HCT116 (cell line): ENCODE results near the gene ARHGEF10L.

ENCODE experiments used
- CTCF ChIP-seq, 3 experiments: fragments of 200-600 bp in 1 of 3; sonication (generic) in 1 of 3; IDR thresholded peaks in 2 of 3; conservative IDR thresholded peaks in 1 of 3; 2 replicates each; pipeline ENCODE4 v1.5.1; 2012 to 2017; ENCODE audit warnings: low read depth in 2 of 3, low read length in 2 of 3, antibody characterized with exemption in 1 of 3, borderline replicate concordance in 1 of 3, control low read depth in 1 of 3, mild to moderate bottlenecking in 1 of 3, mixed read lengths in 1 of 3, mixed run types in 1 of 3, moderate library complexity in 1 of 3; ENCODE audit not compliant: insufficient read depth in 1 of 3
- EZH2 ChIP-seq: fragments of 200-600 bp; sonication (generic); IDR thresholded peaks from 2 replicates; pipeline ENCODE4 v1.6.1; 2017; ENCODE audit warnings: antibody characterized with exemption, mixed run types

- no peak for TF ChIP-seq CTCF (IDR thresholded peaks at IDR 0.05 in 2 of 3, conservative IDR thresholded peaks at IDR 0.05 in 1 of 3; ENCODE audit: borderline replicate concordance in 1 of 3, insufficient read depth in 1 of 3, low read depth in 2 of 3, low read length in 2 of 3)
- no peak for TF ChIP-seq EZH2
These were observed 140.8 kb downstream of the ARHGEF10L start for GRCh38 chr1:17680308-17680707.
